ENCODE data around the gene ESR1. TPM values are rescaled to one million over a fixed set of nuclear protein-coding genes. Genes with fewer than 3 reads are reported as not detected.
"Not testable (repeated sequence)": the region's sequence is repeated elsewhere in the genome, so short reads cannot be mapped to it uniquely, and the experiment has no call there.

ESR1 gene
- total RNA-seq, 2 donors from 2014 or later, result 0.16 to 0.37 TPM

GRCh38 chr6:151899796-151900195 is 92.3 kb downstream of the ESR1 start:
- H3K27ac ChIP-seq; H3K9ac ChIP-seq (ENCODE audit: low read depth in 2 of 2, low read length in 2 of 2); H3K4me1 ChIP-seq; H3K27me3 ChIP-seq; intact Hi-C loops (cut with DNase I); H3K9me3 ChIP-seq; H3K4me3 ChIP-seq; H3K36me3 ChIP-seq; DNase-seq: not testable (repeated sequence)

GRCh38 chr6:151900256-151900655 is 92.8 kb downstream of the ESR1 start:
- H3K4me3 ChIP-seq, result no peak overlapping the region
- no peak overlapping the region for H3K27ac ChIP-seq
- no peak for TF ChIP-seq CTCF (IDR thresholded peaks at IDR 0.05)
- no peak overlapping the region for H3K9ac ChIP-seq (ENCODE audit: low read depth in 2 of 2, low read length in 2 of 2)
- DNase-seq, result no peak
- intact Hi-C loops (cut with DNase I), result no loop called here
- H3K27me3 ChIP-seq, result no peaks in the 10 kb centered on the region
- H3K36me3 ChIP-seq, result no peaks in the 10 kb centered on the region
- no peaks in the 10 kb centered on the region for H3K9me3 ChIP-seq
- no peaks in the 10 kb centered on the region for H3K4me1 ChIP-seq

GRCh38 chr6:151901009-151901411 is 93.5 kb downstream of the ESR1 start:
- Histone ChIP-seq H3K9ac (ENCODE audit: low read depth in 2 of 2, low read length in 2 of 2) (no peak overlapping the region), H3K36me3 (no peaks in the 10 kb centered on the region), H3K27me3 (no peaks in the 10 kb centered on the region), H3K27ac (no peak overlapping the region), H3K4me1 (no peaks in the 10 kb centered on the region), H3K4me3 (no peak overlapping the region), H3K9me3 (no peaks in the 10 kb centered on the region)
- intact Hi-C loops (cut with DNase I), result no loop called here
- TF ChIP-seq CTCF (IDR thresholded peaks at IDR 0.05), result no peak
- no peak for DNase-seq

GRCh38 chr6:151904631-151905030 is 97.1 kb downstream of the ESR1 start:
- no peaks in the 10 kb centered on the region for H3K4me1 ChIP-seq
- H3K27ac ChIP-seq, result no peak overlapping the region
- no peak overlapping the region for H3K4me3 ChIP-seq
- TF ChIP-seq CTCF (IDR thresholded peaks at IDR 0.05), result no peak
- no peak overlapping the region for H3K9ac ChIP-seq (ENCODE audit: low read depth in 2 of 2, low read length in 2 of 2)
- no peaks in the 10 kb centered on the region for H3K9me3 ChIP-seq
- intact Hi-C loops (cut with DNase I), result no loop called here
- DNase-seq, result no peak
- no peaks in the 10 kb centered on the region for H3K36me3 ChIP-seq
- no peaks in the 10 kb centered on the region for H3K27me3 ChIP-seq

GRCh38 chr6:151905072-151905471 is 97.6 kb downstream of the ESR1 start:
- TF ChIP-seq CTCF (IDR thresholded peaks at IDR 0.05), result no peak

GRCh38 chr6:151905854-151906253 is 98.4 kb downstream of the ESR1 start:
- DNase-seq, result no peak
- Histone ChIP-seq H3K9ac (ENCODE audit: low read depth in 2 of 2, low read length in 2 of 2) (no peak overlapping the region), H3K9me3 (no peaks in the 10 kb centered on the region), H3K27ac (no peak overlapping the region), H3K4me3 (no peak overlapping the region), H3K36me3 (no peaks in the 10 kb centered on the region), H3K4me1 (no peaks in the 10 kb centered on the region), H3K27me3 (no peaks in the 10 kb centered on the region)
- no peak for TF ChIP-seq CTCF (IDR thresholded peaks at IDR 0.05)
- intact Hi-C loops (cut with DNase I), result no loop called here

More at GRCh38 chr6:151905072-151905471, 97.6 kb downstream of the ESR1 start:
- Histone ChIP-seq H3K27me3 (no peaks in the 10 kb centered on the region), H3K27ac (no peak overlapping the region), H3K4me1 (no peaks in the 10 kb centered on the region), H3K36me3 (no peaks in the 10 kb centered on the region), H3K4me3 (no peak overlapping the region), H3K9ac (ENCODE audit: low read depth in 2 of 2, low read length in 2 of 2) (no peak overlapping the region), H3K9me3 (no peaks in the 10 kb centered on the region)
- no peak for DNase-seq
- intact Hi-C loops (cut with DNase I), result no loop called here

Measured in colonic mucosa (tissue), 4 donors.